Astrocyte of the hippocampus (primary cell): ENCODE data around the gene PDZRN4.
"Not testable (repeated sequence)": the region's sequence is repeated elsewhere in the genome, so short reads cannot be mapped to it uniquely, and the experiment has no call there.

Experiments used
- DNase-seq: peaks from one replicate; pipeline ENCODE4 v3.0.0; 2011; ENCODE audit warnings: low read depth, low spot score

Gene PDZRN4

GRCh38 chr12:41558671-41559070, 370.6 kb downstream of the PDZRN4 start:
- DNase-seq, result no peak

GRCh38 chr12:41563051-41563450, 374.9 kb downstream of the PDZRN4 start:
- no peak for DNase-seq

- DNase-seq, result no peak
These were observed 376.7 kb downstream of the PDZRN4 start for GRCh38 chr12:41564816-41565215.

GRCh38 chr12:41566703-41567102, 378.6 kb downstream of the PDZRN4 start:
- DNase-seq, result no peak

- DNase-seq, result no peak
These were observed 385.3 kb downstream of the PDZRN4 start for GRCh38 chr12:41573445-41573844.

GRCh38 chr12:41576925-41577324, 388.8 kb downstream of the PDZRN4 start:
- no peak for DNase-seq

- no peak for DNase-seq
These were observed 389.9 kb downstream of the PDZRN4 start for GRCh38 chr12:41577995-41578394.

- DNase-seq, result no peak
These were observed 397.7 kb downstream of the PDZRN4 start for GRCh38 chr12:41585784-41586183.

GRCh38 chr12:41587574-41587973, 399.5 kb downstream of the PDZRN4 start:
- no peak for DNase-seq

- DNase-seq, result no peak
These were observed 401.8 kb downstream of the PDZRN4 start for GRCh38 chr12:41589878-41590277.

GRCh38 chr12:41596190-41596589, 408.1 kb downstream of the PDZRN4 start:
- DNase-seq, result no peak

- DNase-seq, result peak; percentile 4
These were observed 416.7 kb downstream of the PDZRN4 start for GRCh38 chr12:41604830-41605229.

GRCh38 chr12:41605545-41606305, 417.6 kb downstream of the PDZRN4 start:
- peak; percentile 0 for DNase-seq

GRCh38 chr12:41606468-41607445, 418.6 kb downstream of the PDZRN4 start:
- DNase-seq, result no peak

GRCh38 chr12:41612892-41613557, 424.9 kb downstream of the PDZRN4 start:
- DNase-seq, result no peak

- DNase-seq, result not testable (repeated sequence)
These were observed 427.1 kb downstream of the PDZRN4 start for GRCh38 chr12:41615174-41615573.

- DNase-seq, result no peak
These were observed 431.6 kb downstream of the PDZRN4 start for GRCh38 chr12:41619705-41620104.

- DNase-seq, result no peak
These were observed 433.2 kb downstream of the PDZRN4 start for GRCh38 chr12:41621291-41621690.
